Cortex of kidney (tissue), 1 donor: Measurements from ENCODE around the gene LRFN2.

Source experiments
- DNase-seq: peaks from one replicate; lab custom pipeline; 2025; lab: John Stamatoyannopoulos, UW

The LRFN2 gene

GRCh38 chr6:40349901-40350746 lies 237.0 kb downstream of the LRFN2 start:
- no peak for DNase-seq

- DNase-seq = no peak
These were observed 237.9 kb downstream of the LRFN2 start for GRCh38 chr6:40349123-40349900.

DNA sequence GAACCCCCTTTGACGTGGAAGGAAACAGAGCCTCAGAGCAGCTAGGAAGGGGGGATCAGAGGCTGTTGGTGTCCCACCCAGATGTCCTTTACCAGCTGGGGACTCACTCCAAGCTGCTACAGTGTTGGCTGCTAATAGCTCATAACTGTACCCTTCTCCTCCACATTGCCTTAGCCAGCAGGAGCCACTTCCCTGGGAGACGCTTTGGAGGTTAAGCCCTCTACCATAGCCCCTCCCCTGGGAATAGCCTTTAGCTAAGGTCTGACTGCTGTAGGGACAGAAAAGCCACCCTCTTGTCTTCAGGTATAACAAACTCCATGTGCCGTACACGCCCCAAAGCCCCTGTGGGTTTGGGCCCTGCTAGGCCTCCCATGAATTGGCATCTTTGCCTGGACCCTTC lies 238.6 kb downstream of the LRFN2 start:
- DNase-seq = no peak

- DNase-seq = no peak
These were observed 239.6 kb downstream of the LRFN2 start for GRCh38 chr6:40347571-40348011.

DNA sequence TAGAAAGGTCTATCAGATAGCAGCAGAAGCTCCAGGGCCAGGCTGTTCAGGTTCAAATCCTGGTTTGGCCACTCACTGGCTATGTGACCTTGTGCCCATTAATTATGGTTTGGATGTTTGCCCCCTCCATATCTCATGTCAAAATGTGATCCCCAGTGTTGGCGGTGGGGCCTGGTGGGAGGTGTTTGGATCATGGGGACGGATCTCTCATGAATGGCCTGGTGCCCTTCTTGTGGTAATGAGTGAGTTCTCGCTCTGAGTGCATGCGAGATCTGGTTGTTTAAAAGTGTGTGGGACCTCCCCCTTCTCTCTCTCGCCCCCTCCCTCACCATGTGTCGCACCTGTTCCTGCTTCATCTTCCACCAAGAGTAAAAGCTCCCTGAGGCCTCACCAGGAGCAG lies 240.9 kb downstream of the LRFN2 start:
- no peak for DNase-seq

DNA sequence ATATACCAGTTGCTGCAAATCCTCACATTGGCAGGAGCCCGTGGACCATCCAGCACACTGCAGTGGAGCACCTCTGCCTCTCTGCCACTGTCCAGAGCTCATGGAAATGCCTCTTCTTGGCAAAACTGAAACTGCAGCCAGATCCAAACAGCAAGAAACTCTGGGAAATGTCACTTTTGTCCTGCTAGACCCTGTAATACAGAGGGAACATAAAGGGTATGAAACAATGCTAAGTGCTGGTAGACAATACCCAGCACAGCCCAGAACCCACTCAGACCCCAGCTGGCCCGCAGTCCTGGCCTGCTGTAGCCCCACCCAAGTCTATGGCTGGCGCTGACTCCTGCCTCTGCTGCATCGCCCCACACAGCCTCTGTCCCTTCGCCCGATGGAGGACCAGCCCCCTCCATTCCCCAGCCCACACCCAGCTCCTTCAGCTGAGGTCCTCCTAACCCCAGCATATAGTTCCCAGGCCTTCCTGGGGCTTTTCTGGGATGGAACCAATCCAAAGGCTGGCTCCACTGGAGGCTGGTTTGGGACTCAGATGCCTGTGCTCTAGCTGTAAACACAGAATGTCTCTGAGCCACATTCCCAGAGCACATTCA lies 242.5 kb downstream of the LRFN2 start:
- no peak for DNase-seq

GRCh38 chr6:40343877-40344565 lies 243.1 kb downstream of the LRFN2 start:
- DNase-seq = no peak

DNA sequence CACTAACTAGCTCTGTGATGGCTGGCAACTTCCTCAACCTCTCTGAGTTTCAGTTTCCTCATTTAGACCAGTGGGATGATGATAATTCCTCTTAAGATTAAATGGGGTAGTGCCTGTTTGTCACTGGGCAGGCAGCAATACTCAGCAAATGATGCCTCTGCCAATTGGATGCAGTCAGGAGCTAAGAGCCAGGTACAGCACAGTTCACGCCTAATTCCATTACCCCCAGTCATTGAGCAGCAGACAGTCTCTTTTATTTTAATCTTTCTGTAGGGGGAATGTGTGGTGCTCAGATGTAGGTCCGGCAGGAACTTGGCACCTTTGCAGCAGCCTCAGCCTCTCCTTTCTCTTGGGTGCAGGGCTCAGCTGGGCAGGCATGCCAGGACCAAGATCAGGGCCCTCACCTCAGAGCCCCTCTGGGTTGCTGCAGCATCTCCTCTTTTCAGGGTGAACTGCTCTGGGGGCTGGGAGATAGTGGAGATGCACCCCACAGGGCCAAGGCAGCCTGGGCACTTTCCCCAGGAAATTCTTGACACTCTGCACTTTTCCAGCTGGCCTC lies 243.8 kb downstream of the LRFN2 start:
- no peak for DNase-seq

- no peak for DNase-seq
These were observed 244.4 kb downstream of the LRFN2 start for GRCh38 chr6:40342723-40343122.

GRCh38 chr6:40341726-40342125 lies 245.4 kb downstream of the LRFN2 start:
- no peak for DNase-seq
